SK-N-MC (cell line): ENCODE data around the gene LIPC.

Experiments
- EZH2 ChIP-seq: fragments of 200-600 bp; sonication (generic); IDR thresholded peaks from one replicate; pipeline ENCODE4 v1.6.1; 2017; ENCODE audit warnings: antibody characterized with exemption
- FOXP2 ChIP-seq: optimal IDR thresholded peaks from 2 replicates; pipeline ENCODE3; 2011; ENCODE audit warnings: mild to moderate bottlenecking, moderate library complexity; ENCODE audit not compliant: insufficient read depth; ENCODE audit errors: extremely low read length, control extremely low read depth
- POLR2AphosphoS5 ChIP-seq: IDR thresholded peaks from 2 replicates; pipeline ENCODE4 v1.6.1; 2012; ENCODE audit warnings: mild to moderate bottlenecking, low read depth, low read length, borderline replicate concordance

- TF ChIP-seq EZH2 (no peak), POLR2AphosphoS5 (no peak), FOXP2 (no peak)
Observed at GRCh38 chr15:58441376-58442070, 9.7 kb downstream of the LIPC start.
